GM12801 (cell line): ENCODE results near the gene RNF31.

Source experiments
- CTCF ChIP-seq: IDR thresholded peaks from one replicate; pipeline ENCODE4 v1.5.1; 2011; ENCODE audit warnings: control low read depth; ENCODE audit not compliant: insufficient read length; ENCODE audit errors: extremely low read depth

RNF31 gene

GRCh38 chr14:24137529-24138395 lies 9.5 kb upstream of the RNF31 start:
- TF ChIP-seq CTCF, result no peak

DNA sequence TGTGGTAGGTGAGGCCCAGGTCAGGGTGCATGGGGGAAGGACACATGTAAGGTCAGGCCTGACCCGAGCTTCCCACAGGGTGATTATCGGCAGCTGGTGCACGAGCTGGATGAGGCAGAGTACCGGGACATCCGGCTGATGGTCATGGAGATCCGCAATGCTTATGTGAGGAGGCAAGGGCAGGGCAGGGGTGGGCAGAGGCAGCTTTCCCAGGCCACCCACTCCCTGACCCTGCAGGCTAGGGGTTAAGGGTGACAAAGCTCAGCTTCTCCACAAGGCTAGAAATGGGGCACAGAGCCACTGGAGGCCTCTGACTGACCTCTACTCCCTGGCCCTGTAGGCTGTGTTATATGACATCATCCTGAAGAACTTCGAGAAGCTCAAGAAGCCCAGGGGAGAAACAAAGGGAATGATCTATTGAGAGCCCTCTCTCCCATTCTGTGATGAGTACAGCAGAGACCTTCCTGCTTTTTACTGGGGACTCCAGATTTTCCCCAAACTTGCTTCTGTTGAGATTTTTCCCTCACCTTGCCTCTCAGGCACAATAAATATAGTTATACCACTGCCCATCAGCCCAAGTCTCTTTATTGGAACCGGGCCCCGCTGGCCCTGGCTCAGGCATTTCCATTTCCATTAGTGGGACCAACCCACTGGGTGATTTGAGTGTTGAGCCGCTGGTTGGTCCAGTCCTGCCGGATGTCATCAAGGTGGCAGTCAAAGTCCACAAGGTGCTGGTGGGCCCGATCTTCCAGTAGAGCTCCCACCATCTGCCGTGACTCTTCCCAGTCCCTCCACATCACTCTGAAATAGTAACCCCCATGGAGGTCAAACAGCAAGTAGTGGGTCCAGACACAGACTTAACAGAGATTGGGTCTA lies 8.7 kb upstream of the RNF31 start:
- no peak for TF ChIP-seq CTCF

DNA sequence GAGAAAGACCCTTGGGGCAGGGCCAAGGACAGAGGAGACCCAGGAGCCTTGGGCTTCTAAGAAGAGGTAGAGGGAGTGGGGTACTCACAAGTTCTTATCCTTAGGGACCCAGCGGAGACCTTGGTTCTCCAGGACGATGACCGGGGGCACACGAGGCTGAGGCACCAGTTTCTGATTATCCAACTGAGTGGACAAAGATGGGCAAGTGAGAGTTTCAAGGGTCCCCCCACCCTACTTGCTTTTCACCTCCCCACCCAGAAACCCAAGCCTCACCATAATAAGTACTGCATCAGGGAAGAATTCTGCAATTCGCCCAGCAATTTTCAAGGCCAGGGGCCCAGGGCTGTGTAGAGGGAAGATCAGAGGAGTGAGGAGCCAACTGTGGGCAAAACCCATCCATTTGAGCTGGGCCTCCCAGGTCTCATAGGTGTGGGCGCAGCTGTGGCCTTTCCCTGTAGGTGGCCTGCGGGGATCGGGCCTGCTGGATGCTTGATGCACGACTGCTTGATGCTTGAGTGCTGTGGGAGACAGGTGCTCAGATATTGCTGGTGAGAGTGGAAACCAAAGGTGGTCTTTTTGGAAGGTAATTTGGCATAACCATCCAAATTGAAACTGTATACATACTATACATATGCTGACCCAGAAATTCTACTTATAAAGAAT lies 7.9 kb upstream of the RNF31 start:
- no peak for TF ChIP-seq CTCF

DNA sequence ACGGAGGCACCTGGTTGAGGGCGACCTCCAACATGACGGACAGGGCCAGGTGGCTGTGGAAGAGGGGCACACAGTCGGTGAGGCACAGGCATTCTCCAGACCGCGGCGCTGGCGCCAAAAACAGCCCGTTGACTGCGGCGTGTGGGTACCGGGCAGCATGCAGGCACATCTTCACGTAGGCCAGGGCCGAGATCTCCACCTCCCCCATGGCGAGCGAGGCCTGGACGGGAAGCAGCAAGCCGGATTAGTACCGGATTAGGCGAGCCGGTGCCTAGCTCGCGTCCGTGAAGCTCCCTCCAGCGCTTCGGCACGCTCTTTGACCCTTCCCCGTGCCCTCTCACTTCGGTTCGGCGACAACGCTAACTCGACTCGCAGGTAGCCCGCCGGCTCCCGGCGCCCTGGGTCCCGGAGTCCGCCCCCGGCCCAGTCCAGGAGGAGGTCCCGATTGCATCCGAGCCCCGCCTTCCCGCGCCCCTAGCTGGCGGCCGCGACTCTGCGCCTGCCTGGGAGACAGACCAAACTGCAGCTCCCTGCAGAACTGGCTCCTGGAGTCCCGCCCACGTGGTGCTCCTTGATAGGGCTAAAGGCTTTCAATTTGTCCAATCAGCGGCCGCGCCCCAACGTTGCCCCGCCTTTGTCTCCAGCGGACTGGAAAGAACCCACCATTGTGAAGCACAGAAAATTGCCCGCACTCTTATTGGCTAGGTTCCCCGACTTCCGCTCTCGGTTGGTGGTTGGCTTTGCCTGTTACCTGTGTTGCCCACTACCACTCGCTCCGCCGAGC lies 6.0 kb upstream of the RNF31 start, which contains the start of gene EMC9:
TSS of gene EMC9 (minus strand) at position 495 of the 784 bp plus-strand sequence. CDS start at position 208, 287 bp downstream.
- no peak for TF ChIP-seq CTCF

- no peak for TF ChIP-seq CTCF
Observed at GRCh38 chr14:24143511-24143910, 3.8 kb upstream of the RNF31 start.

DNA sequence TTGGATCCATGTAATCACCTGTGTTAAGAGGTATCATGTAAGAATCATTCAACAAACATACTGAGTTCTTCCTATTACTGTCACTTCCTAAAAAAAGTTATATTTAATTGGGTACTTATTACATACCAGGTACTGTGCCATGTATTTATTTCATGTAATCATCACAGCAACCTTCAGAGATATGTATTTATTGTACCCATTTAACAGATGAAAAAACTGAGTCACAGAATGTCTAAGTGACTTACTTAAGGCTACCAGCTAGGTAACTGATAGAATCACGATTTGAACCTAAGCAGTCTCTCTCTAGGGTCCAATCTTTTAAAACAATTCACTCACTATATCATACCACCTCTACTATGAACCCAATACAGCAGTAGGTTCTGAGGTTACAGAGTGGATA lies 2.8 kb upstream of the RNF31 start:
- no peak for TF ChIP-seq CTCF
